ENCODE data around the gene S100A9.

- TF ChIP-seq CTCF (IDR thresholded peaks at IDR 0.05) (no peak), POLR2A (IDR thresholded peaks at IDR 0.05) (no peak)
Observed at GRCh38 chr1:153368495-153368894, 10.8 kb downstream of the S100A9 start.
